SK-MEL-5 (cell line): Measurements from ENCODE around the gene PRKAG2. TPM values are rescaled to one million over a fixed set of nuclear protein-coding genes. Genes with fewer than 3 reads are reported as not detected.
"Not testable (repeated sequence)": the region's sequence is repeated elsewhere in the genome, so short reads cannot be mapped to it uniquely, and the experiment has no call there.

Experiments used
- DNase-seq: peaks from one replicate; pipeline ENCODE4 v3.0.0-alpha.2; 2016; ENCODE audit warnings: low read depth, low spot score
- in situ Hi-C: cut with HindIII; loops from 2 replicates; pipeline ENCODE4 v1.10.0; 2016; ENCODE audit warnings: low sequenced_read_pairs, high pct_unique_total_duplicates, low pct_unique_long_range_greater_than_20kb
- total RNA-seq: library from RNA; depleted of rRNA; stranded (reverse); fragments of >200 nt; shearing (Covaris generic); gene quantifications from 2 replicates; pipeline ENCODE4 v1.2.3, GENCODE V29; 2014

The PRKAG2 gene
- total RNA-seq, 1 experiment from 2014 or later = 8.8 TPM

DNA sequence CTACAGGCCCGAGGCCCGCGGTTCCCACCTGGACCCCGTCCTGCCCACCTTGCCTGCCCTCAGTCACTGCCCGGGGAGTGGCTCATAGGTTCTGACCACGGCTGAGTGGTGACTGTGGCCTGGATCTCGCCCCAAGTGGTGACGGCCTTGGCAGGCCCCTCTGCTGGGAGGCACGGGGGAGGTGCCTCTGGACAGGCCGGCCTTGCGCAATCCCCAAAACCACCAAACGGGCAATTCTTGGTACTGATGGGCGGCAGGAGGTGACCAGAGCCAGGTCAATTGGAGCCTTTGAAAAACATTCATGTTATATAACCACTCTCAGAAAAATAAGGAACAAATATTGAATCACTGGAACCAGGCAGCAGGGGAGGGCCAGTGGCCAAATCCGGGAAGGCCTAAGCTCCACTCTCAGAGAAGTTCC, 83.4 kb downstream of the PRKAG2 start:
- in situ Hi-C loops = no loop called here
- no peak for DNase-seq

DNA sequence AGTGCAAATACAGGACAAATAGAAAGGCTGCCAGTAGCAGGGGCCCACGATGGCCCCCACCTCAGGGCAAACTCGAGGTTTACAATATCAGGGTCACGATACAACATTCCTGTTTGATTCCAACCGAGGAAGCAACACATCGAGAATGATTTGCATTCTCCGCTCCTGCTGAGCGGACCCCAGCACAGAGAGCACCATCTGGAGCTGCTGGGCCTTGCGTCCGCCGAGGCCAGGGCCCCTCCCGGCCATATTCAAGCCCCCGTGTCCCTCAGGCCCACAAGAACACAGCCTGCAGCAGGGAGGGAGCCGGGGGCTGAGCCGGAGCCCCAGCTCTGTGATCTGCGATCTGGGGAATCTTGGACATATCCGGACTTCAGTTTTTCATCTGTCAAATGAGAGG, 84.3 kb downstream of the PRKAG2 start:
- in situ Hi-C loops = no loop called here
- no peak for DNase-seq

DNA sequence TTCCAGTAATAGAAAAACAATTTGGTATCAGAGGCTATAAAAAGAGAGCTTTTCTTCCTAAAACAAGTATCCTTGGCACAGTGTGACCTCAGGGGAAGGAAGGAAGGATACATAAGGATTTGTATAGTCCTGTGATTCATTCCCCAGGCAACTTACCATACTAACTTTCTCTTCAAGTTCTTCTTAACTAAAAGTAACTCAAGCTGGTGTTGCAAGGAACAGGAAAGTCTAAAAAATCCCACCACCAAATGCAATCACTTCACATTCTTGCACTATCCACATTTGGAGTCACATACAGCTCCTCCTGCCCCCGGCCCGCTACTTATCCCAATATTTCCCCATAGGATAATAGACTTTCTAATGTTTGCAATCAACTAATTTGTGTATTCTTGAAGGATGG, 84.8 kb downstream of the PRKAG2 start:
- in situ Hi-C loops = no loop called here
- DNase-seq = no peak

DNA sequence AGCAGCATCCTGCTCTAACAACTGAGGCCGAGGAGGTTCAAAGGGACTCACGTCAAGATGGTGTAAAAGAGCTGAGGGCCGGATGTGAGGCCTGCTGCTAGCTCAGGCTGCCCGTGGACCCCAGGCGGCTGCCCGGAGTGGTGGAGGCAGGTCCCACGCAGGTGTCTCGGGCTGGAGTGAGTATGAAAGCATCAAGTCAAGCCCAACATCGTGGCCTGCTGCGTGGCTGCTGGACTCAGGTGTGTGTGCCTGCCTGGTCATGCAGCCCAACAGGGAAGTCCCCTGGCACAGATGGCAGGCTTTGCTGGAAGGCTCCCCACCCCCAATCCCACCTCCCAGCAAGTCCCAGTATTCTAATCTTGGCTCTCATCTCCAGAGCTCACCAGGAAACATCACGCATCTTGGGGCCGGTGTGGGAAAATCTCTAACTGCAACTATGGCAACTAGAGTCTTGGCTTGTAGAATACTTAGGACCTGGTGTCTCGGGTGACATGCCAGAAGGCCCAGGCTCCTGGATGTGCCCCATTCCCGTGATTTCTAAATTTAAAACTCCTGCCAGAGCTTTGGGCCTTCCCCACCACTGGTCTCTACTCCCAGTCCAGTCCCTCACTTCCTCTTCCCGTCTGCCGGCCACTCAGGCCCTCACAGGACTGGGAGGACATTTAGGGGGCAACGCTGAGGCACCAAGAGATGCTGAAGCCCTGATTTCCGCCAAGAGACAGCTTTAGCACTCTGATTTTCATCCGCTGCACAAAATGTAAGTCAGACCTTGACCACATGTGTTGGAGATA, 85.9 kb downstream of the PRKAG2 start:
- DNase-seq = no peak
- in situ Hi-C loops = no loop called here

DNA sequence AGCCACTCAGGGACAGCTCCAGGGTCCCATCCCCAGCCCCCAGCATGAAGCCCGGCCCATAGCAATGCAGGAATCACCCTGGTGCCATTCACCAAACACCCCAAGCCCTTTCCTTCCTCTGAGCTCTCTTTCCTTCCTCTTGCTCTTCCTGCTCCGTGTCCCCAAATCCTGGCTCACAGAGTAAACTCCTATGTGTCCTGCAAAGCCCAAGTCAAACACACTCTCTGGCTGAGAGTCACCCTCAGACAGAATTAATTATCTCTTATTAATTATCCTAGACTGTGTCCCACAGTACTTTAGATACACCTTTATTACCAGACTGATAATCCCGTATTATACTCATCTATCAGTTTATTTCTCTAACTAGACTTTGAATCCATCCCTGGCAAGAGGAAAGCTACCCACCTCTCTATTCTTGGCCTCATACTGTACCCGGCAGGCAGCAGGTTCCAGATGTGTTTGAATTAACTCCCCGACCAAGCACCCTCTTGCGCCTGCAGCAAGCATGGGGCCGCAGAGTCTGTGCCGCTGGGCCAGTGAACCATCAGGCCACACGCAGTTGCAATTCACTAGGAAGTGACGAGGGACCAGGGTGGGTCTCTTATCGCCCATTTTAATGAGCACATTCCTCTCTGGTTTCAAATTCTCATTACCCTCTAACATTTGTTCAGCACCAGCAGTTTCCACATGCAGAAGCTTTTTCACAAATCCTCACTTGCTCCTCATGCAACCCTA, 86.7 kb downstream of the PRKAG2 start:
- in situ Hi-C loops = no loop called here

DNA sequence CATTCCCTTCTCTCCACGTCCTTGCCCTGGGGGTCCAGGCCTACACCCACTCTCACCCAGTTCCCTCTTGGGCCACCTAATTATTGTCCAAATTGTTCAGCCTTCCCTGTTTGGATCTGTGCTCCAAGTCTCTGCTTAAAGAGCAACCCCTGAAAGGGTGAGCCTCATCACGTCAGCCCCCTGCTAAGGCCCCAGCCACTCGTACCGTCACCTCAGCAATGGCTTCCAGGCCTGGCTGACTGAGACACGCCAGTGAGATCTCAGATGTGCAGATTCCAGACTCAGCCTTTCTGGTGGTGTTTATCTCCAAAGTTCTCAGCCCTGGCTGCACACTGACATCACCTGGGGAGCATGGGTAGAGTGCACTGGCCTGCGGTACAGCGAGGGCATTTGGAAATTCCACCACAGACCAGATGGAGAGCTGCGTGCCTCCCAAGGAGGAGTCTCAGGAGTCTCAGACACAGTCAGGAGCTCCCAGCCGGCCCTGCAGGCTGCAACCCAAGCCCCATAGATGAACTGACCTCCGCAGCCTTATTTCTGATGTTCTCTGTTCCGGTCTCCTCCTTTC, 87.5 kb downstream of the PRKAG2 start:
- in situ Hi-C loops = no loop called here
- no peak for DNase-seq

More for the DNA sequence above, 86.7 kb downstream of the PRKAG2 start:
- no peak for DNase-seq

DNA sequence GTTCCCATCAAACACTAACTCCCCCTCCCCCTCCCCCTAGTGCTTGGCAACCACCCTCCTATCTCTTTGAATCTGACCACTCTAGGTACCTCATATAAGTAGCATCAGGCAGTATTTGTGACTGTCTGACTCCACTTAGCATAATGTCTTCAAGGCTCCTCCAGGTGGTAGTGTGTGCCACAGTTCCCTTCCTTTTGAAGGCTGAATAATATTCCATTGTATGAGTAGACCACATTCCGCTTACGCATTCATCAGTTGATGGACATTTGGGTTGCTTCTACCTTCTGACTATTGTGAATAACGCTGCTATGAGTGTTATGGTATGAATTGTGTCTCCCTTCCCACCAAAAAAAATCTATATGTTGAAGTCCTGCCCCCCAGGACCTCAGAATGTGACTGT, 89.6 kb downstream of the PRKAG2 start:
- in situ Hi-C loops = no loop called here
- no peak for DNase-seq

DNA sequence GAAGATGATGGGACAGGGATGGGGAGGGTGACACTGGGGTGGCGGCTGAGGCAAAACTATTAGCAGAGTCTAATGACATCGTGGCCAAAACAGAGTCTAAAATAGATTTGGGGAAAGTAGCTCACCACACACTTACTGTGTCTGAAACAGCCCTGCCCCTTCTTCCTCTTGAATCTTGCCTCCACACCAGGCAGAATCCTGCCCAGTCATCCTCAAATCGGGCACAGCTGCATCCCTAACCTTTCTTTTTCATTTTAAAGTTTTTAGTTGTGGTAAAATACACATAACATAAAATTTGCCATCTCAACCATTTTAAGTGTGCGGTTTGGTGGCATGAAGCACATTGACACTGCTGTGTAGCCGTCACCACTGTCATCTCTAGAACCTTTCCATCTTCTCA, 90.0 kb downstream of the PRKAG2 start:
- in situ Hi-C loops = no loop called here

DNA sequence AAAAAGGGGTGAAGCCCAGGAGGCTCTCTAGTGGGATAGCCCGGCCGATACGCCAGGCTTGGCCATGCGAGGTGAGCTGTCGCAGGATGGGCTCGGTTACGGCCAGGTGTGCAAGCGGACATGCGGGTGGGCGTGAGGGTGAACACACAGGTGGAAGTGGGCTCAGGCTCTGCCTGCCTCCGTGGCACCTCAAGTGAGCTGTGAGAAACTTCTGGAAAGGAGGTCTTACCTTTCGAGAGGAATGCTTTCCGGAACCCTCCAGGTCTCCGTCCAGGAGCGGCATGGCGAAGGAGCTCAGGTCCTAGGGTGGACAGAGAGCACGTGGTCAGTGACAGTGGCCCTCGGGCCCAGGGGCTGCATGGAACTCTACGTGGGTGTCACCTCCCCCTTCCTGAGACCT, 90.7 kb downstream of the PRKAG2 start:
- in situ Hi-C loops = no loop called here
- DNase-seq = no peak

More for the DNA sequence above, 90.0 kb downstream of the PRKAG2 start:
- no peak for DNase-seq

DNA sequence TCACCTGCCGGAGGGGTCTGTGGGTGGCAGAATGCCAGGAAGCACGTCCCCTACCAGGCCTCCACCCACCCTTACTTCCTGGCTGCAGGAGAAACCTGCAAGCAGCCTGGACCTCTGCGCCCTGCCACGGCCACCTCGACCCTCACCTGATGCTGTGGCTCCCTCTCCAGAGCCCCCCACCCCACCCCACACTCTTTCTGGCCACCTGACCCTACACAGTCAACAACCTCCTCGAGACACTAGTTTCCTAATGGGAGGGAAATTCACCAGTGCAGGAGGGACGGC, 91.3 kb downstream of the PRKAG2 start:
- DNase-seq = no peak
- in situ Hi-C loops = no loop called here

DNA sequence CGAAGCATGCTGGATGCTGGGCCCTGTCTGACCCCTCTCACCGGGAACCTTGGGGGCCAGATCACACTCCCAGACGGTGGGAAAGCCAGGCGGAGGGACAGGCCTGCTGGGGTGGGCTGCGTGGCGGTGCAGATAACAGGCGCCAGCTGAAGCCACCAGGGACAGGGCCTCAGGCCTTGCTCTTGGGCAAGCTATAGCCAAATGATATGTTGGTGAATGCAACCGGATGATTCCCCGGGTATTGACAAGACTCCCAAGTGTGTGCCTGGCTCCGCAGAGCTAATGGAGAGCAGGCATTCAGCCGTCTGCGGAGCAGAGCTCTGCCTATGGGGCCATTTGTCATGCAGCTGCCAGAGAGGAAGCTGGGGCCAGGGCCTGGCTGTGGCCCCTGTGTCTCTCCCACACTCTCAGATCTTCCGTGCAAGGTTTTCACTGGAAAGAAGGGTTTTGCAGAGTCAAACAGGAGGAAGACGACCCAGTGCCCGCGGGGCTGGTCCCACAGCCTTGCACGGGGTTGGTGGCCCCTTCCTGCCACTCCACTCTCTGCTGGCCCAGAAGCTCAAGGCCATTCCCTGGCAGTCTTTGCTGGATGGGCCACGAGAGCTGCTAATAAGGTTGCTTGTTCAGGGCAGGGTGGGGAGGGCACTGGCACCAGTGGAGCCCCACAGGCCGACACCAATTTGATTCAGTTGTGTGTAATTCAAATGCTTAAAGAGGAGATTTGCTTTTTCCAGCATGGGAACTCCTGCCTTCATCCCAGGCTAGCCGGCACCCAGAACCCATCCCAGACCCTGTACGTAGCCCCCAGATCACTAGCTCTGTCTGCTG, 91.8 kb downstream of the PRKAG2 start:
- no peak for DNase-seq
- in situ Hi-C loops = no loop called here

DNA sequence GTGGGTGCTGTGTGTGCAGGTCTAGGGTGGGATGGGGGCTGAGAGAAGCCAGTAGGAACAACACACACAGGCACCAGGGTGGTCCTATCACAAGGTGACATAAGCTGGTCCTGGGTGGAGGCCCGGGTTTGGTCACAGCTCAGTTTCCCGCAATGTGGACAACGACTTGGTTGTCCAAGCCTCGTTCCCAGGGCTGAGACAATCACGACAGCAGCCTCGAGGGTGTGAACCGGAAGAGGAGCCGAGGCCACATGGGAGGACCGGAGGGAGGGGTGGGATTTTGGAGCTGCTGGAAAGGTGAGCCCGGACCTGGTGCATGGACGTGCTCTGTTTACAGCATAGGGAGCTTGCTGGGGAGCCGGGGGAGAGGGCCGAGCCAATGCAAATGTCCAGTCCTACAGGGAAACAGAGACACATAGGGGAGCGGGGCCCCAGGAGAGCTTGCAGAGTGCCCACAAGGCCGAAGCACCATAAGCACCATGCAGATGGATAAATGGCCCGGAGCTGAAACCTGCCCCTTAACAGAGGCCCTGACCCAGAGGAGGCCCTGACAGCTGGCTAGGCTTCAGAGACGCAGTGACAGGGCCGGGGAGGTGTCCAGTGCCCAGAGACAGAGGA, 92.8 kb downstream of the PRKAG2 start:
- DNase-seq = no peak
- in situ Hi-C loops = no loop called here

DNA sequence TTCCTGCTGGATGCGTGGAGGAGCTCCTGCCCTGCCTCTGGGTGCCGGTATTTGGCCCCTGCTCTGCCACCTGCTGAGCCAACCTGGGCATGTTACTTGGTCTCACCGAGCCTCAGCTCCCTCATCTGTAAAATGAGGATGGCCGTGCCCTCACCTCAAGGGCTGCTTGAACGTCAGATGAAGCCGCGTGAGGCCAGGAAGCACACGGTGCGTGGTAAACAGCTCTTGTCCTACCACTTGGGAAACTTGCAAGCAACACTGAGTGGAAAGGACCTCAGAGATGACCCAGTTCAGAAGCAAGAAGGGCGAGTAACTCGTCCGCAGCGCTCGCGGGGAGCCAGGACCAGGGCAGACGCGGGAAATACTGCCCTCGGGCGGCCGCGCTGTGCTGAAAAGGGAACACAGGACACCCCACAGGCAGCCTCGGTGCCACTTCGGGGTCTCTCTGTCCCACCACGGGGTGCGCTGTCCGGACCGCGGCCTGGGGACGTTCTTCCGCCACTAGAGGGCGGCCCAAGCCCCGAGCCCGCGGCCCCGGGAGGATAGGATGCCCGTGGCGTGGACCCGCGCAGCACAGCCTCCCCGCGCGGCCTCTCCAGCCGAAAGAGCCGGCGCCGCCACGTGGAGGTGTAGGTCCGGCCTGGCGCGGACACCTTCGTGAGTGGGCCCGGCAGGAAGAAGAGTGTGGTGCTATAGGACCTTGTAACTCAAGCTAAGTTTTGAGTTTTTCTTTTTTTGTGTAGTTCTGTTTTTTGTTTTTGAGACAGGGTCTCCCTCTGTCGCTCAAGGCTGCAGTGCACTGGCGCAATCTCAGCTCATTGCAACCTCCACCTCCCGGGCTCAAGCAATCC, 94.1 kb downstream of the PRKAG2 start:
- peak; percentile 60 for DNase-seq
- in situ Hi-C loops = no loop called here

DNA sequence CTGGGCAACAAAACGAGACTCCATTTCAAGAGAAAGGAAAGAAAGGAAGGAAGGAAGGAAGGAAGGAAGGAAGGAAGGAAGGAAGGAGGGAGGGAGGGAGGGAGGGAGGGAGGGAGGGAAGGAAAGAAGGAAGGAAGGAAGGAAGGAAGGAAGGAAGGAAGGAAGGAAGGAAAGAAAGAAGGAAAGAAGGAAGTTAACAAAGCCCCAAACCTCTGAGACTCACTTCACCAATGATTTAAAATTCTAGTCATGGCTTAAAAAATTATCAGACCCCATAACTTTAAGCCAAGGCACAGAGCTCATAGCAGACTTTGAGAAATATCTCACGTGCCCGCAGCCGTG, 94.7 kb downstream of the PRKAG2 start:
- in situ Hi-C loops = not testable (repeated sequence)

DNA sequence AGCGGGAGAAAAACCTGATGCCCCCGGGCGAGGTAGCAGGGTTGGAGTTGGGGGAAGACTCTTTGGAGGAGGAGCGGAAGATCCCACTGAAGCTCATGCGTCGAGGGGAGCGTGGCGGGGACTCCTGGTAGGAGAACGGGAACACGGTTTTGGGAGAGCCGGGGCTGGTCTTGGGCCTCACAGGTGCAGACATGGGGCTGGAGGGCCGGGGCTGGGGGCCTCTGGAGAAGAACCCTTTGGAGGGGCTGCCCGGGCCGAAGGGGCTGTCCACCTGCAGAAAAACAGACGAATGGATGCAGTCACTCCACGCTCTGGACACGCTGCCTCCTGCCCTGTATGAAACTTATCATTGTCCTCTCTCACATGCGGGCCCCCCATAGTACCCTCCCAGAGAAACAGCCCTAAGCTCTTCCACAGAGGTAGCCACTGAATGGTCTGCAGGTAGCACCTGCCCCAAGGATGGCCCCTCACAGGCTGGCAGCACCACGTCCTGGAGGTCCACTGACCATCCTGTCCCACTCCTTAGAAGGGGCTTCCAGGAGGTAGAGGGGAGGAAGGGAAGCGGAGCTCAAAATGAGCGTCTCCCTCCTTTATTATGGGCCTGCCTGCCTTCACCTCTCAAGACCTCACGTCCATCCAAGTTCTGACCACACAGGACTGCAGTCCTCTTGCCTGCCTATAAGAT, 95.6 kb downstream of the PRKAG2 start:
- DNase-seq = no peak

More for the DNA sequence above, 94.7 kb downstream of the PRKAG2 start:
- DNase-seq = not testable (repeated sequence)

DNA sequence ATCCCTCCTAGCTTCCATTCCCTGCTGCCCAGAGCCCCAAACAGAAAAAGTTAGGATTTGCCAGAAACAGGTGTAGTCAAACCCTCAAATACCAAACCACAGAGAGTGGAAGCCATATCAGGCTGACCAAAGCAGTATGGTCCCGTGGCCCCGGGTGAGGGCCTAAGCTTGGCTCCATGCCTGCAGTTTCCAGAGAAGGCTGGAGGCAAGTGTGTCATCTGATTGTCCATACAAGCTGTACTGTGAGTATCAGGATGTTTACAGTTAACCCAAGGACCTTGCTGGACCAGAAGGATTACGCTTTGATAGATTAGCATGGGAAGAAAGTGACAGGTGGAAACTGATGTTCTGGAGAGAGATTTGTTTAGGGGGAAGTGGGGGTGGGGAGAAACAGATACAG, 96.3 kb downstream of the PRKAG2 start:
- DNase-seq = peak; percentile 23
- in situ Hi-C loops = no loop called here

More for the DNA sequence above, 95.6 kb downstream of the PRKAG2 start:
- in situ Hi-C loops = no loop called here
